ENCODE results near the gene FMR1NB. TPM values are rescaled to one million over a fixed set of nuclear protein-coding genes. Genes with fewer than 3 reads are reported as not detected.

Gene FMR1NB
- total and polyA plus RNA-seq, 2 of the 4 experiments (the other 2 are of a cell fraction): not detected

GRCh38 chrX:147958291-147958690 lies 22.8 kb upstream of the FMR1NB start:
- peak; percentile 57 for DNase-seq
- in situ Hi-C loops (cut with MboI; ENCODE audit: low sequenced_read_pairs): no loop called here
- Histone ChIP-seq H2AK9ac (replicated peaks; ENCODE audit: low read depth, low read length, poor library complexity) (no peak overlapping the region), H4K5ac (ENCODE audit: low read depth, low read length) (no peak overlapping the region), H3K4ac (ENCODE audit: low read depth, low read length) (no peak overlapping the region), H3K23ac (ENCODE audit: low read depth, low read length) (no peak overlapping the region), H4K20me1 (ENCODE audit: insufficient read depth, low read length) (no peaks in the 10 kb centered on the region), H3K4me2 (ENCODE audit: low read depth, low read length) (no peak overlapping the region), H2AFZ (replicated peaks; ENCODE audit: low read length, poor library complexity) (no peak overlapping the region), H3K79me1 (ENCODE audit: low read depth in 1 of 2, low read length in 2 of 2) (no peaks in the 10 kb centered on the region), H2BK15ac (ENCODE audit: low read depth, low read length) (no peak overlapping the region), H3K14ac (replicated peaks; ENCODE audit: low read depth, low read length) (no peak overlapping the region), H3K36me3 (ENCODE audit: control insufficient read depth, insufficient read depth, low read length) (no peaks in the 10 kb centered on the region), H3K4me1 (ENCODE audit: control insufficient read depth, insufficient read depth, low read length) (no peaks in the 10 kb centered on the region), H3K18ac (ENCODE audit: low read depth, low read length) (no peak overlapping the region), H3K9me3 (ENCODE audit: control insufficient read depth, insufficient read depth, low read length) (no peaks in the 10 kb centered on the region), H2BK120ac (ENCODE audit: low read depth, low read length) (no peak overlapping the region), H4K91ac (ENCODE audit: insufficient read depth, low read depth, low read length) (no peak overlapping the region), H3K9me1 (ENCODE audit: insufficient read depth, low read length) (no peaks in the 10 kb centered on the region), H3K56ac (ENCODE audit: extremely low read depth, insufficient read depth, low read length) (no peak overlapping the region), H3K4me3 (ENCODE audit: insufficient read depth, low read depth, low read length) (no peak overlapping the region), H2BK20ac (ENCODE audit: low read depth, low read length) (no peak overlapping the region), H3K27me3 (ENCODE audit: control insufficient read depth, insufficient read depth, low read length) (no peaks in the 10 kb centered on the region), H2BK5ac (ENCODE audit: low read depth, low read length, poor library complexity, severe bottlenecking) (no peak overlapping the region), H4K8ac (ENCODE audit: low read depth in 2 of 2, low read length in 2 of 2) (no peak overlapping the region), H3K9ac (ENCODE audit: low read depth, low read length) (no peak overlapping the region), H2AK5ac (ENCODE audit: low read depth, low read length) (no peak overlapping the region), H3K27ac (ENCODE audit: insufficient read depth, low read length) (no peak overlapping the region)
- WGBS, 2 experiments (ENCODE audit: extremely low coverage in 2 of 2, insufficient read length in 1 of 2): no CpG with 5 or more reads among the region's 1 CpG
- ChIA-PET CTCF (no interaction called here), POLR2A (ENCODE audit: unreplicated experiment) (no interaction called here)
- TF ChIP-seq BHLHE40 (IDR thresholded peaks at IDR 0.05; ENCODE audit: low read depth, low read length): no peak
- TF ChIP-seq CEBPB (IDR thresholded peaks at IDR 0.05; ENCODE audit: low read depth, low read length): peak; percentile 41; the same call in 1 of the 2 replicates
- TF ChIP-seq POLR2A (IDR thresholded peaks at IDR 0.05; ENCODE audit: low read depth, low read length): no peak
- no peak for TF ChIP-seq NFE2L2 (IDR thresholded peaks at IDR 0.05; ENCODE audit: low read depth, low read length)
- intact Hi-C loops (cut with micrococcal nuclease): no loop called here
- dilution Hi-C loops (cut with HindIII; ENCODE audit: low sequenced_read_pairs, unreplicated experiment): no loop called here
- no TSS peak for BruUV-seq (replicated peaks)
- ATAC-seq (ENCODE audit: low read depth): peak; percentile 76

All from IMR-90 (cell line).